H1 (cell line): ENCODE results near the gene DUSP10. TPM values are rescaled to one million over a fixed set of nuclear protein-coding genes. Genes with fewer than 3 reads are reported as not detected.

Source experiments
- CTCF ChIA-PET: fragments of 300-600 bp; sonication (Branson Sonifier 250); formaldehyde crosslinking; loops from one replicate; lab custom pipeline; 2021; ENCODE audit not compliant: partially characterized antibody; lab: Charles Lee
- POLR2A ChIA-PET: fragments of 300-600 bp; sonication (Branson Sonifier 250); formaldehyde crosslinking; loops from one replicate; lab custom pipeline; 2021; ENCODE audit warnings: inconsistent platforms; ENCODE audit not compliant: partially characterized antibody; lab: Charles Lee
- DNase-seq, 2 experiments: peaks; one replicate each; pipeline versions ENCODE4 v3.0.0 to v3.0.0-alpha.2; 2010 to 2022; ENCODE audit warnings: low spot score in 2 of 2, low read depth in 1 of 2, mixed read lengths in 1 of 2
- FAIRE-seq: peaks from 2 replicates; lab custom pipeline; 2011; peaks lifted over from hg19 to GRCh38; lab: Jason Lieb, UNC
- H2AFZ ChIP-seq: 2 replicates; pipeline ENCODE4 v1.8.1; 2012; ENCODE audit warnings: low read length, inconsistent platforms
- H2AK5ac ChIP-seq: 2 replicates; pipeline ENCODE4 v1.6.1; 2013; ENCODE audit warnings: low read depth, low read length
- H2BK120ac ChIP-seq: replicated peaks from 2 replicates; pipeline ENCODE3; 2013; ENCODE audit warnings: low read depth, low read length, inconsistent platforms
- H2BK12ac ChIP-seq: 2 replicates; pipeline ENCODE4 v1.6.1; 2013; ENCODE audit warnings: low read depth, low read length
- H2BK15ac ChIP-seq: 2 replicates; pipeline ENCODE4 v1.6.1; 2013; ENCODE audit warnings: low read length
- H2BK20ac ChIP-seq: 2 replicates; pipeline ENCODE4 v1.6.1; 2013; ENCODE audit warnings: low read length
- H2BK5ac ChIP-seq: 2 replicates; pipeline ENCODE4 v1.6.1; 2013; ENCODE audit warnings: low read depth, low read length
- H3K14ac ChIP-seq: 2 replicates; pipeline ENCODE4 v1.6.1; 2013; ENCODE audit warnings: inconsistent platforms; ENCODE audit not compliant: insufficient read length
- H3K18ac ChIP-seq: 2 replicates; pipeline ENCODE4 v1.6.1; 2013; ENCODE audit warnings: low read length; ENCODE audit errors: extremely low read depth
- H3K23ac ChIP-seq: 2 replicates; pipeline ENCODE4 v1.6.1; 2013; ENCODE audit warnings: inconsistent platforms; ENCODE audit not compliant: insufficient read length
- H3K23me2 ChIP-seq: 2 replicates; pipeline ENCODE4 v1.6.1; 2013; ENCODE audit warnings: low read depth, low read length
- H3K27ac ChIP-seq: 2 replicates; pipeline ENCODE4 v1.6.1; 2011; ENCODE audit warnings: low read depth, low read length, inconsistent platforms
- H3K27me3 ChIP-seq, 4 experiments: replicated peaks in 1 of 4; 1 replicate in 1 of 4; 2 replicates in 3 of 4; pipeline versions ENCODE4 v1.6.1 to v1.8.1; 2011 to 2013; ENCODE audit warnings: low read length in 3 of 4, mild to moderate bottlenecking in 3 of 4, inconsistent platforms in 2 of 4, mixed read lengths in 2 of 4, moderate library complexity in 1 of 4; ENCODE audit not compliant: control insufficient read depth in 3 of 4, insufficient read depth in 3 of 4; ENCODE audit errors: extremely low read depth in 1 of 4
- H3K36me3 ChIP-seq, 4 experiments: 2 replicates each; pipeline versions ENCODE4 v1.6.1 to v1.8.1; 2011 to 2013; ENCODE audit warnings: mild to moderate bottlenecking in 4 of 4, low read length in 3 of 4, moderate library complexity in 2 of 4, control low read depth in 1 of 4, inconsistent platforms in 1 of 4; ENCODE audit not compliant: insufficient read depth in 4 of 4, control insufficient read depth in 2 of 4
- H3K4ac ChIP-seq: replicated peaks from 2 replicates; pipeline ENCODE3; 2013; ENCODE audit warnings: low read length, low read depth, mixed read lengths, inconsistent platforms; ENCODE audit not compliant: insufficient read length
- H3K4me1 ChIP-seq, 4 experiments: replicated peaks in 1 of 4; 1 replicate in 1 of 4; 2 replicates in 3 of 4; pipeline versions ENCODE4 v1.6.1 to v1.8.1; 2011 to 2013; ENCODE audit warnings: low read length in 3 of 4, inconsistent platforms in 2 of 4, mixed read lengths in 1 of 4; ENCODE audit not compliant: insufficient read depth in 4 of 4, control insufficient read depth in 3 of 4
- H3K4me2 ChIP-seq, 2 experiments: 2 replicates each; pipeline versions ENCODE4 v1.6.1 to v1.8.1; 2011 to 2013; ENCODE audit warnings: low read depth in 2 of 2, low read length in 2 of 2, control low read depth in 1 of 2, inconsistent platforms in 1 of 2, mild to moderate bottlenecking in 1 of 2; ENCODE audit not compliant: insufficient read depth in 1 of 2
- H3K4me3 ChIP-seq, 4 experiments: fragments of 200-600, 300-600 bp in 1 of 4; sonication (generic), shearing (Covaris generic), sonication (Bioruptor Twin) in 1 of 4; 2 replicates each; pipeline versions ENCODE4 v1.5.1 to v1.8.1; 2011 to 2016; ENCODE audit warnings: low read length in 4 of 4, low read depth in 3 of 4, control low read depth in 2 of 4, inconsistent platforms in 2 of 4, mild to moderate bottlenecking in 2 of 4, mixed read lengths in 1 of 4, moderate library complexity in 1 of 4; ENCODE audit not compliant: insufficient read depth in 2 of 4; ENCODE audit errors: extremely low read depth in 1 of 4
- H3K56ac ChIP-seq: replicated peaks from 2 replicates; pipeline ENCODE3; 2013; ENCODE audit warnings: low read depth, mild to moderate bottlenecking, mixed read lengths, low read length, inconsistent platforms; ENCODE audit not compliant: insufficient read length
- H3K79me1 ChIP-seq: 2 replicates; pipeline ENCODE4 v1.6.1; 2013; ENCODE audit warnings: low read depth, low read length, control low read depth
- H3K79me2 ChIP-seq, 2 experiments: 2 replicates each; pipeline versions ENCODE4 v1.6.1 to v1.8.1; 2012 to 2013; ENCODE audit warnings: low read length in 2 of 2, mild to moderate bottlenecking in 2 of 2, inconsistent platforms in 1 of 2; ENCODE audit not compliant: insufficient read depth in 2 of 2, control insufficient read depth in 1 of 2
- H3K9ac ChIP-seq, 4 experiments: replicated peaks in 1 of 4; 1 replicate in 1 of 4; 2 replicates in 3 of 4; pipeline versions ENCODE4 v1.6.1 to v1.8.1; 2011 to 2013; ENCODE audit warnings: low read depth in 3 of 4, low read length in 3 of 4, control low read depth in 2 of 4, mild to moderate bottlenecking in 2 of 4, moderate library complexity in 2 of 4, inconsistent platforms in 1 of 4; ENCODE audit errors: extremely low read depth in 1 of 4
- H3K9me3 ChIP-seq, 2 experiments: 2 replicates each; pipeline versions ENCODE4 v1.6.1 to v1.8.1; 2012 to 2013; ENCODE audit warnings: mild to moderate bottlenecking in 2 of 2, moderate library complexity in 2 of 2, control low read depth in 1 of 2, inconsistent platforms in 1 of 2, low read depth in 1 of 2, low read length in 1 of 2, mixed read lengths in 1 of 2; ENCODE audit not compliant: insufficient read depth in 2 of 2
- H4K20me1 ChIP-seq, 2 experiments: replicated peaks in 1 of 2; 2 replicates each; pipeline versions ENCODE3 to v1.8.1; 2011 to 2013; ENCODE audit warnings: inconsistent platforms in 2 of 2, low read length in 2 of 2, mild to moderate bottlenecking in 1 of 2; ENCODE audit not compliant: insufficient read depth in 2 of 2, control insufficient read depth in 1 of 2
- H4K5ac ChIP-seq: 2 replicates; pipeline ENCODE4 v1.6.1; 2013; ENCODE audit warnings: low read length, low read depth, mixed read lengths, inconsistent platforms; ENCODE audit not compliant: insufficient read length
- H4K8ac ChIP-seq: 2 replicates; pipeline ENCODE4 v1.8.0; 2013; ENCODE audit warnings: mild to moderate bottlenecking, moderate library complexity, low read length, inconsistent platforms; ENCODE audit not compliant: insufficient read depth; ENCODE audit errors: extremely low read depth
- H4K91ac ChIP-seq: replicated peaks from 2 replicates; pipeline ENCODE3; 2013; ENCODE audit warnings: low read length, mixed read lengths, inconsistent platforms; ENCODE audit not compliant: insufficient read length
- ATF3 ChIP-seq: IDR thresholded peaks from 2 replicates; pipeline ENCODE4 v1.6.1; 2011; ENCODE audit warnings: low read depth, mild to moderate bottlenecking, low read length; ENCODE audit not compliant: insufficient read depth
- CHD2 ChIP-seq: IDR thresholded peaks from 2 replicates; pipeline ENCODE4 v1.6.1; 2012; ENCODE audit warnings: low read length, improper control_type of control experiment
- GABPA ChIP-seq: IDR thresholded peaks from 2 replicates; pipeline ENCODE4 v1.6.1; 2011; ENCODE audit warnings: mild to moderate bottlenecking, low read length, moderate library complexity, borderline replicate concordance; ENCODE audit not compliant: insufficient read depth
- JUN ChIP-seq: IDR thresholded peaks from 2 replicates; pipeline ENCODE4 v1.6.1; 2011; ENCODE audit warnings: low read depth, mild to moderate bottlenecking, improper control_type of control experiment, low read length
- KDM5A ChIP-seq: fragments of 200-600 bp; IDR thresholded peaks from 2 replicates; pipeline ENCODE4 v1.7.1; 2012; ENCODE audit warnings: mild to moderate bottlenecking, low read length, inconsistent platforms, mixed read lengths
- MAFK ChIP-seq: IDR thresholded peaks from 2 replicates; pipeline ENCODE4 v1.6.1; 2012; ENCODE audit warnings: low read depth, mild to moderate bottlenecking, improper control_type of control experiment, low read length
- RNF2 ChIP-seq: fragments of 200-900, 300-1000 bp; sonication (generic); IDR thresholded peaks from 2 replicates; pipeline ENCODE4 v1.7.1; 2016; ENCODE audit warnings: borderline replicate concordance, low read depth, mild to moderate bottlenecking, antibody characterized with exemption, low read length; ENCODE audit not compliant: poor library complexity, severe bottlenecking; ENCODE audit errors: missing control alignments
- SIN3A ChIP-seq, 2 experiments: IDR thresholded peaks in 1 of 2; conservative IDR thresholded peaks in 1 of 2; 2 replicates each; pipeline ENCODE4 v1.6.1; 2011 to 2012; ENCODE audit warnings: low read length in 2 of 2, improper control_type of control experiment in 1 of 2, low read depth in 1 of 2, mild to moderate bottlenecking in 1 of 2
- ZNF274 ChIP-seq: IDR thresholded peaks from 2 replicates; pipeline ENCODE4 v1.7.0; 2012; ENCODE audit warnings: low read length, borderline replicate concordance; ENCODE audit errors: extremely low read depth
- WGBS, 2 experiments: shearing (Covaris generic) in 1 of 2; methylation state at CpG; one replicate each; pipeline versions ENCODE4 v1.1.6 to v1.1.7; 2013 to 2015; ENCODE audit warnings: low lambda C conversion rate in 2 of 2, mixed read lengths in 2 of 2, inconsistent platforms in 1 of 2, low coverage in 1 of 2, missing lambda C conversion rate in 1 of 2; ENCODE audit not compliant: insufficient replicate concordance in 2 of 2, insufficient coverage in 1 of 2, insufficient read length in 1 of 2; ENCODE audit errors: extremely low coverage in 1 of 2, missing lambda C conversion rate in 1 of 2; 5-methylcytosine and 5-hydroxymethylcytosine counted together
- polyA plus RNA-seq, 7 experiments: library from polyadenylated mRNA; depleted of rRNA in 3 of 7; stranded (reverse) in 5 of 7; unstranded in 2 of 7; fragments of >200 nt in 5 of 7; fragments of 200-250 nt in 2 of 7; gene quantifications; 1 replicate in 5 of 7; 2 replicates in 1 of 7; 4 replicates in 1 of 7; pipeline versions ENCODE4 v1.2.1 to v1.2.3, GENCODE V29; 2011 to 2013; ENCODE audit warnings: missing spikeins in 2 of 7, mixed read lengths in 2 of 7
- total RNA-seq: library from RNA; stranded (reverse); fragmentation: NEBNext Ultra II Directional; extraction: Animal tissue kit (Norgen Biotek cat#: 25700); gene quantifications from 2 replicates; pipeline ENCODE4 v1.2.1, GENCODE V29; 2021

The DUSP10 gene
- total and polyA plus RNA-seq, 2 of the 8 experiments (the other 6 are each of a cell fraction or from before 2014, with no cell fraction given) = 1.2 TPM

GRCh38 chr1:221692643-221693042, 49.2 kb downstream of the DUSP10 start:
- no peak overlapping the region for H2BK5ac ChIP-seq
- no peak overlapping the region for H4K91ac ChIP-seq
- no peaks in the 10 kb centered on the region for H3K23me2 ChIP-seq
- H3K18ac ChIP-seq = no peak overlapping the region
- no peak overlapping the region for H3K27ac ChIP-seq
- H3K27me3 ChIP-seq = no peaks in the 10 kb centered on the region
- no peak overlapping the region for H3K14ac ChIP-seq
- DNase-seq = no peak
- H3K56ac ChIP-seq = no peak overlapping the region
- H4K8ac ChIP-seq = no peak overlapping the region
- no peak overlapping the region for H3K4me2 ChIP-seq
- H3K79me2 ChIP-seq = no peaks in the 10 kb centered on the region
- H3K36me3 ChIP-seq = peaks cover 0 to 2% (median 0%) of the 10 kb centered on the region in 4 experiments; a peak in 1 of 8 replicates
- H3K9ac ChIP-seq = no peak overlapping the region
- no peak overlapping the region for H4K5ac ChIP-seq
- H2BK20ac ChIP-seq = no peak overlapping the region
- H3K4me3 ChIP-seq = no peak overlapping the region
- POLR2A ChIA-PET = interaction anchor here (0.9 kb wide), 1 partner anchor 19 kb away, joined by 3 read pairs; no protein-coding TSS in a partner anchor
- no peaks in the 10 kb centered on the region for H3K79me1 ChIP-seq
- TF ChIP-seq KDM5A (no peak), CHD2 (no peak), MAFK (no peak), GABPA (no peak), JUN (no peak), RNF2 (no peak), ATF3 (no peak), SIN3A (conservative IDR thresholded peaks at IDR 0.05 in 1 of 2, IDR thresholded peaks at IDR 0.05 in 1 of 2; ENCODE audit: low read depth in 1 of 2, low read length in 2 of 2) (no peak), ZNF274 (no peak)
- TF ChIP-seq, all 59 proteins: peak for 0
- H2BK15ac ChIP-seq = no peak overlapping the region
- no peaks in the 10 kb centered on the region for H4K20me1 ChIP-seq
- no peaks in the 10 kb centered on the region for H3K4me1 ChIP-seq
- no peak overlapping the region for H3K4ac ChIP-seq
- H2BK120ac ChIP-seq = no peak overlapping the region
- no peak for FAIRE-seq
- CTCF ChIA-PET = interaction anchor here (0.6 to 0.9 kb wide), 2 partner anchors 14 to 71 kb away, joined by 3 to 5 read pairs; no protein-coding TSS in a partner anchor
- no peak overlapping the region for H2AK5ac ChIP-seq
- no peaks in the 10 kb centered on the region for H3K9me3 ChIP-seq
- H2BK12ac ChIP-seq = no peak overlapping the region
- 67% methylated on average over 2 of the region's 2 CpGs; no CpG with 5 or more reads in 1 of the 2 experiments for WGBS, 2 experiments
- H3K23ac ChIP-seq = no peak overlapping the region
- no peak overlapping the region for H2AFZ ChIP-seq
